Testis (tissue), 3 donors: ENCODE data around the gene C11orf21. TPM values are rescaled to one million over a fixed set of nuclear protein-coding genes. Genes with fewer than 3 reads are reported as not detected.

Experiments
- DNase-seq: peaks from one replicate; pipeline ENCODE4 v3.0.0-alpha.2; 2019
- H3K27ac ChIP-seq, 2 donors: fragments of 200-600 bp; sonication (generic); one replicate each; pipeline ENCODE4 v1.5.1; 2019
- H3K27me3 ChIP-seq: fragments of 200-600 bp; sonication (generic); one replicate; pipeline ENCODE4 v1.5.1; 2019
- H3K36me3 ChIP-seq: fragments of 200-600 bp; sonication (generic); one replicate; pipeline ENCODE4 v1.5.1; 2017; ENCODE audit warnings: low read depth; ENCODE audit errors: missing control alignments
- H3K4me1 ChIP-seq: fragments of 200-600 bp; sonication (generic); one replicate; pipeline ENCODE4 v1.5.1; 2019
- H3K4me3 ChIP-seq, 2 donors: fragments of 200-600 bp; sonication (generic); one replicate each; pipeline ENCODE4 v1.5.1; 2017 to 2019
- H3K9me3 ChIP-seq: fragments of 200-600 bp; sonication (generic); one replicate; pipeline ENCODE4 v1.5.1; 2017
- POLR2A ChIP-seq: fragments of 450-650 bp; IDR thresholded peaks from one replicate; pipeline ENCODE4 v1.6.1; 2017; ENCODE audit warnings: antibody characterized with exemption, mild to moderate bottlenecking, moderate library complexity
- WGBS, 2 donors: methylation state at CpG; one replicate each; pipeline ENCODE4 v1.1.5; 2018; 5-methylcytosine and 5-hydroxymethylcytosine counted together
- intact Hi-C: fragments of 100-400 bp; cut with DNase I; formaldehyde crosslinking; loops from one replicate; pipeline ENCODE4 v1.15.1; 2023; ENCODE audit warnings: low total_unique reads
- polyA plus RNA-seq: library from polyadenylated mRNA; stranded (reverse); fragments of 350-450 nt; fragmentation: Illumina TruSeq; extraction: RNeasy Lipid Tissue Mini Kit (QIAGEN cat#74804); gene quantifications from one replicate; pipeline ENCODE4 v1.2.3, GENCODE V29; 2014; ENCODE audit warnings: low read depth, low replicate concordance; ENCODE audit not compliant: insufficient read depth
- total RNA-seq, 2 donors: library from RNA; depleted of rRNA; stranded (reverse); fragments of >200 nt; gene quantifications; one replicate each; pipeline ENCODE4 v1.2.3, GENCODE V29; 2016
- TF ChIP-seq, protein P1 (sequence below), 3 experiments: fragments of 450-650 bp in 2 of 3; fragments of 200-600 bp in 1 of 3; sonication (generic) in 1 of 3; IDR thresholded peaks; one replicate each; pipeline ENCODE4 v1.5.1; 2016 to 2019; ENCODE audit warnings: antibody characterized with exemption in 3 of 3, mild to moderate bottlenecking in 2 of 3, moderate library complexity in 1 of 3

Gene C11orf21
- total and polyA plus RNA-seq, 3 donors from 2014 or later = 0.12 to 0.88 (median 0.47) TPM

DNA sequence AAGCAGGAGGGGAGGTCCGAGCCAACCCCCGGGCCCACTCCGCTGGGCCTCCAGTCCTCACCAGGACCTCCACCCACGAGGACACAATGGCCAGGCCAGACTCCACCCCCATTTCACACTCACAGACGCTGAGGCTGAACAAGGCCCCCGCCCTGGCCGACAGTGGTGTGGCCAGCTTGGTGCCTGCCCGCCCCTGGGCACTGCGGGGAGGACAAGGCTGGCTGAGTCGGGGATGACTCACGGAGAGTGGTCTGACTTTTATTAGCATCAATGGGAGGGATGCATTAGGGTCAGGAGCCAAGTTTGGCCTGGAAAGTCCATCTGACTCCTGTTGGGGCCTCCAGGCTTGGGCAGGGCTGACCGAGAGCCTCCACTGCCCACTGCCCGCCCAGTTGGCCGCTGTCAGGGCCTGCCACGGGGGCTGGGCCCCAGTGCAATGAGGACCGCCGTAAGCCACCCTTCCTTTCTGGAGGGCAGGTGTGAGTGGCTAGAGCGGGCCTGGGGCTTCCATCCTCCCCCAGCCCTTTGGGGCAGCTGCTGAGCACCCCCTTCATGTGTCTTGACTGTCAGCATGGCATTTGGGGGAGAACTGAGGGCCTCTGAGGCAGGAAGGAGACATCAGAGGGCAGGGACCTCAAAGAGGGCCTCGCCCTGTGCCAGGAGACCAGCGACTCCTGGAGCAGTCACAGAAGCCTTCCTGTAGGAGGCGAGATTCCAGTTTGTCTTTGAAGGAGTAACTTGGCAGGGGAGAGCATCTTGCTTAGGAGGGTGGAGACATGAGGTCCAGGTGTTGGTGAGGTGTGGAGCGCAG is 10.7 kb upstream of the C11orf21 start:
- no peaks in the 10 kb centered on the region for H3K9me3 ChIP-seq
- intact Hi-C loops = no loop called here
- TF ChIP-seq, protein P1, sequence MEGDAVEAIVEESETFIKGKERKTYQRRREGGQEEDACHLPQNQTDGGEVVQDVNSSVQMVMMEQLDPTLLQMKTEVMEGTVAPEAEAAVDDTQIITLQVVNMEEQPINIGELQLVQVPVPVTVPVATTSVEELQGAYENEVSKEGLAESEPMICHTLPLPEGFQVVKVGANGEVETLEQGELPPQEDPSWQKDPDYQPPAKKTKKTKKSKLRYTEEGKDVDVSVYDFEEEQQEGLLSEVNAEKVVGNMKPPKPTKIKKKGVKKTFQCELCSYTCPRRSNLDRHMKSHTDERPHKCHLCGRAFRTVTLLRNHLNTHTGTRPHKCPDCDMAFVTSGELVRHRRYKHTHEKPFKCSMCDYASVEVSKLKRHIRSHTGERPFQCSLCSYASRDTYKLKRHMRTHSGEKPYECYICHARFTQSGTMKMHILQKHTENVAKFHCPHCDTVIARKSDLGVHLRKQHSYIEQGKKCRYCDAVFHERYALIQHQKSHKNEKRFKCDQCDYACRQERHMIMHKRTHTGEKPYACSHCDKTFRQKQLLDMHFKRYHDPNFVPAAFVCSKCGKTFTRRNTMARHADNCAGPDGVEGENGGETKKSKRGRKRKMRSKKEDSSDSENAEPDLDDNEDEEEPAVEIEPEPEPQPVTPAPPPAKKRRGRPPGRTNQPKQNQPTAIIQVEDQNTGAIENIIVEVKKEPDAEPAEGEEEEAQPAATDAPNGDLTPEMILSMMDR (IDR thresholded peaks at IDR 0.05) = no peak
- no peak for TF ChIP-seq POLR2A
- H3K27ac ChIP-seq = no peak overlapping the region
- H3K36me3 ChIP-seq = no peaks in the 10 kb centered on the region
- WGBS, 2 donors = 86 to 98% methylated on average over 11 to 22 of the region's 22 CpGs
- no peaks in the 10 kb centered on the region for H3K27me3 ChIP-seq
- H3K4me1 ChIP-seq = peaks cover 19% of the 10 kb centered on the region
- H3K4me3 ChIP-seq = no peak overlapping the region
- no peak for DNase-seq

DNA sequence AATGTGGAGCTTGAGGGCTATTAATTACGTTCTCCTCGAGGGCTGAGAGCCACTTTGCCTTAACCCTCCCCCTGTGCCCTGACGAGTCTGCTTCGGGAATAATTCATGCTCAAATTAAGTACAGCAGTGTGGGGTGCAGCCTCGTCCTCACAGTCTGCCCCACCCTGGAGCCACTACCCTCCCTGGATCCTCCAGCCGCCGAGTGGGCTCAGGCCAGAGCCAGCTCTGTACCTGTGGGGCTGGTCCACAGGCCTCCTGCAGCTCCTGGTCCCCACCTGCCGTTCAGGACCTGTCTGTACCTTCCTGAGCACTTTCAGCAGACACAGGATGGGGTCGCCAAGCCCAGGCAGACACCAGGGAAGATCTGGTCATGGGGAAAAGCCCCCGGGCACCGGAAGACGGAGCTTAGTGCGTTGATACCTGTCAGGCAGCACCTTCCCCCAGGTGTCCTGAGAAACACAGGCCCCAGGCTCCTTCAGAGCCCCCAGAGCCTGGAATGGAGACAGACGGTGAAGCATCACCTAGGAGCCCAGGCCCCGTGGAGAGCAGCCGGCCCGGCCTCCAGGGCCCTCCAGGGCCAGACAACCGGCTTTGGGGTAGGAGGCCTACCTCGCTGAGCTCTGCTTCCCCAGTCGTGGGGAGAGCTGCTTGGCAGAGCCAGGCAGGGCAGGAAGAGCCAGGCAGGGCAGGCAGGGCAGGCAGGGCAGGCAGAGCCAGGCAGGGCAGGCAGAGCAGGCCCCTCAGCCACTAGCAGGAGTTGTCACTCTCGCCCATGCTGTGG is 9.8 kb upstream of the C11orf21 start:
- 81 to 90% methylated on average over 16 to 21 of the region's 21 CpGs for WGBS, 2 donors
- Histone ChIP-seq H3K36me3 (no peaks in the 10 kb centered on the region), H3K27ac (no peak overlapping the region), H3K27me3 (no peaks in the 10 kb centered on the region), H3K9me3 (no peaks in the 10 kb centered on the region), H3K4me1 (peaks cover 25% of the 10 kb centered on the region), H3K4me3 (no peak overlapping the region)
- intact Hi-C loops = no loop called here
- no peak for DNase-seq
- TF ChIP-seq POLR2A = no peak
- TF ChIP-seq, protein P1 (IDR thresholded peaks at IDR 0.05) = no peak

DNA sequence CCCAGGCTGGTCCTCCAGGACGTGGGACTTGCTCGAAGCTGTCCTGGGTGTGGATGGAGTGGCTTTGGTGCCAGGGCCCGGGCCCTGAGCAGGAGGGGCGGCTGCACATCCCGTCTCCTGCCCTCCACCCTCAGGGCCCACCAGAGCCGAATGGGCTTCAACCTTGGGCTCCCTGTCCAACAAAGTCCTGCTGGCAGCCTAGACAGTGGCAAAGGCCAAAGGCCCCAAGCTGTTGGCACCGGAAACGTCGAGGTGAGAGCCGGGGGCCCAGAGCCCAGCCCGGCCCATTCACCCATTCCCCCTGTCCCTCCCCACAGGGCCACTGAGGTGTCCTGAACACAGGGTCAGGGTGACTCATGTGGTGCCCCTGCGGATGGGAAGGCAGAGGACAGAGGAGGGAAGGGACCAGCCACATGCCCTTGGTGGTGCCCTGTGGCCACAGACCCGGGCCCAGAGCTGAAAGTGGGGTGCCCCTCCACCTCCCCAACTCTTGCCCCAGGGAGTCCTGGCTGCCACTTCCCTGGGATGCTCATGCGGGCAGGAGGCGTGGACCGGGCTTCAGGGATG is 9.2 kb upstream of the C11orf21 start:
- no peak overlapping the region for H3K27ac ChIP-seq
- intact Hi-C loops = no loop called here
- DNase-seq = no peak
- H3K36me3 ChIP-seq = no peaks in the 10 kb centered on the region
- H3K27me3 ChIP-seq = no peaks in the 10 kb centered on the region
- H3K4me3 ChIP-seq = no peak overlapping the region
- no peaks in the 10 kb centered on the region for H3K9me3 ChIP-seq
- WGBS, 2 donors = 84 to 87% methylated on average over 5 to 16 of the region's 16 CpGs
- TF ChIP-seq, protein P1 (IDR thresholded peaks at IDR 0.05) = no peak
- no peak for TF ChIP-seq POLR2A
- peaks cover 32% of the 10 kb centered on the region for H3K4me1 ChIP-seq

DNA sequence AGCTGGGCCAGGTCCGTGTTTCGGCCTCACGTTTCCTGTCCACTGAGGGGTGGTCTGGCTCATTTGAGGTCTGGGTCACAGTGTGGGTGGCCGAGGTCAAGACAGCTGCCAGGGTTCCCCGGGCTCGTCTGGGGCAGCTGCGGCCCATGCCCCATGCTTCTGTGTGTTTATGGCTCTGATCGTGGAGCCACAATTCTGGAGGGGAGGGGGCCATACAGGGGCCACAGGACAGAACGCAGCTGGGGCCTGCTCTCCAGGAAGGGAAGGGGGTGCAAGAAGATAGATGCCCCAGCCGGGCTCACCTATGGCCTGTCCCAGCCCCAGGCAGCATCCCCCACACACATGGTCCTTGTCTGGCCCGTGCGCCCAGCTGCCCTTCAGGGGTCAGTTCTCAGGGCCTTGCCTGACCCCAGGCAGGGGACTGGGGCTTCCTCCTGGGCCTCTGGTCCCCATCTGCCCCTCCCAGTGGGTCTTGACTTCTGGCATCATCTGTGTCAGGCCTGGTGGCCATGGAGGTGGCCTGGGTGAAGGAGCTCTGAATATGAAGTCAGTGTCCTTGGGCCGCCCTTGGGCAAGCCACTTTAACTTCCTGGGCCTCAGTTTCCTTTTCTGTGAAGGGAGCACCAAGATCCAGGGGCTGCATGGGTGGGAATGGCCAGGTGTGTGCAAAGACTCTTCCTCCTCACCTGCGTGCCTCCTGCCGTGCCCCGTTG is 8.5 kb upstream of the C11orf21 start:
- Histone ChIP-seq H3K27ac (no peak overlapping the region), H3K27me3 (no peaks in the 10 kb centered on the region), H3K4me3 (no peak overlapping the region), H3K36me3 (no peaks in the 10 kb centered on the region), H3K4me1 (peaks cover 35% of the 10 kb centered on the region), H3K9me3 (no peaks in the 10 kb centered on the region)
- TF ChIP-seq POLR2A = no peak
- no peak for DNase-seq
- intact Hi-C loops = no loop called here
- 83 to 92% methylated on average over 7 to 16 of the region's 16 CpGs for WGBS, 2 donors
